Neural progenitor cell (in vitro differentiated cells): ENCODE data around the gene PRCD. TPM values are rescaled to one million over a fixed set of nuclear protein-coding genes. Genes with fewer than 3 reads are reported as not detected.
A peak's percentile ranks its signal among the peaks of the same experiment; 100 is the strongest.

Source experiments
- DNase-seq: peaks from one replicate; pipeline ENCODE4 v3.0.0-alpha.2; 2016; ENCODE audit warnings: low spot score
- H2AFZ ChIP-seq: fragments of 200-600 bp; sonication (generic); replicated peaks from 2 replicates; pipeline ENCODE4 v1.6.1; 2016; ENCODE audit warnings: antibody characterized with exemption
- H3F3A ChIP-seq: fragments of 200-600 bp; sonication (generic); 2 replicates; pipeline ENCODE4 v1.6.1; 2016; ENCODE audit warnings: antibody characterized with exemption, low read depth
- H3K27ac ChIP-seq: fragments of 200-600 bp; sonication (generic); 2 replicates; pipeline ENCODE4 v1.5.1; 2016; ENCODE audit warnings: mild to moderate bottlenecking
- H3K27me3 ChIP-seq: fragments of 200-600 bp; sonication (generic); 2 replicates; pipeline ENCODE4 v1.6.1; 2016; ENCODE audit warnings: mild to moderate bottlenecking, moderate library complexity
- H3K36me3 ChIP-seq: fragments of 200-600 bp; sonication (generic); 2 replicates; pipeline ENCODE4 v1.5.1; 2016
- H3K4me1 ChIP-seq: fragments of 200-600 bp; sonication (generic); 2 replicates; pipeline ENCODE4 v1.6.1; 2016; ENCODE audit warnings: mixed run types
- H3K4me2 ChIP-seq: fragments of 200-600 bp; sonication (generic); 2 replicates; pipeline ENCODE4 v1.6.1; 2016
- H3K4me3 ChIP-seq: fragments of 200-600 bp; sonication (generic); 2 replicates; pipeline ENCODE4 v1.5.1; 2016
- H3K79me2 ChIP-seq: fragments of 200-600 bp; sonication (generic); 2 replicates; pipeline ENCODE4 v1.6.1; 2016; ENCODE audit warnings: low read depth
- H3K9ac ChIP-seq: fragments of 200-600 bp; sonication (generic); 2 replicates; pipeline ENCODE4 v1.6.1; 2016
- H3K9me3 ChIP-seq: fragments of 200-600 bp; sonication (generic); 2 replicates; pipeline ENCODE4 v1.5.1; 2016; ENCODE audit warnings: low read depth
- H4K20me1 ChIP-seq: fragments of 200-600 bp; sonication (generic); 2 replicates; pipeline ENCODE4 v1.6.1; 2016; ENCODE audit warnings: low read depth
- H3K27ac Mint-ChIP-seq: 3 replicates; pipeline ENCODE4 v1.8.0; 2021; ENCODE audit warnings: mixed read lengths
- H3K27me3 Mint-ChIP-seq: 2 replicates; pipeline ENCODE4 v1.8.0; 2022; ENCODE audit warnings: low read depth, mild to moderate bottlenecking, inconsistent platforms, moderate library complexity, mixed read lengths; ENCODE audit not compliant: insufficient read depth
- H3K36me3 Mint-ChIP-seq: 3 replicates; pipeline ENCODE4 v1.8.0; 2021; ENCODE audit warnings: mixed read lengths
- H3K4me1 Mint-ChIP-seq: 3 replicates; pipeline ENCODE4 v1.8.0; 2021; ENCODE audit warnings: mixed read lengths
- H3K4me3 Mint-ChIP-seq: 3 replicates; pipeline ENCODE4 v1.8.0; 2021; ENCODE audit warnings: mild to moderate bottlenecking, moderate library complexity, mixed read lengths
- H3K9me3 Mint-ChIP-seq: 3 replicates; pipeline ENCODE4 v1.8.0; 2020; ENCODE audit warnings: mixed read lengths
- EZH2 ChIP-seq: fragments of 200-600 bp; sonication (generic); IDR thresholded peaks from 2 replicates; pipeline ENCODE4 v1.6.1; 2017; ENCODE audit warnings: antibody characterized with exemption, mild to moderate bottlenecking, moderate library complexity
- EZH2phosphoT487 ChIP-seq: fragments of 200-600 bp; sonication (generic); IDR thresholded peaks from 2 replicates; pipeline ENCODE4 v1.6.1; 2017; ENCODE audit warnings: antibody characterized with exemption
- total RNA-seq: library from RNA; depleted of rRNA; stranded (reverse); fragments of >200 nt; gene quantifications from 2 replicates; pipeline ENCODE4 v1.2.3, GENCODE V29; 2015; ENCODE audit warnings: low replicate concordance
- TF ChIP-seq, protein P1 (sequence below): fragments of 200-600 bp; sonication (generic); IDR thresholded peaks from 2 replicates; pipeline ENCODE4 v1.5.1; 2017; ENCODE audit warnings: antibody characterized with exemption, mild to moderate bottlenecking

PRCD gene
- total RNA-seq, 1 donor from 2014 or later: not detected

DNA sequence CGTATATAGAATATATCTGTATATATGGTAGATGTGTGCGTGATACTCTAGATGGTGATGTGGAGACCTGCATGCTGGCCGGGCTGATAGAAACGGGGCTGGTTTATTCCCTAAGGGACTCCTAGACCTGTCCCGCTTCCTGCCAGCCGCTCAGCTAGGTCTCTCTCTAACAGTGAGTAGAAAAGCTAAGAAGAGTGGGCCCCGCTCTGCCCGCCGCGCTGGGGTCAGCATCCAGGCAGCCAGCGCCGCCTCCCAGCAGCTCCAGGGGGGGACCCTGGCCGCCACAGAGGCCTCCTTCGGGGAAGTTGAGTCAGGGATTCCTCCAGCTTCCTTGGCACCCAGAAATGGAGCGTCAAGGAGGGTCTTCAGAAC, 11.7 kb upstream of the PRCD start:
- H4K20me1 ChIP-seq: no peaks in the 10 kb centered on the region
- peaks cover 9% of the 10 kb centered on the region for H3K4me1 ChIP-seq
- Mint-ChIP-seq H3K27ac (peak overlapping the region; percentile 78), H3K27me3 (peaks cover 19% of the 10 kb centered on the region), H3K4me3 (peak overlapping the region; percentile 46), H3K36me3 (no peaks in the 10 kb centered on the region), H3K9me3 (no peaks in the 10 kb centered on the region), H3K4me1 (peaks cover 39% of the 10 kb centered on the region)
- H3K27ac ChIP-seq: no peak overlapping the region
- no peak for TF ChIP-seq EZH2
- TF ChIP-seq, protein P1, sequence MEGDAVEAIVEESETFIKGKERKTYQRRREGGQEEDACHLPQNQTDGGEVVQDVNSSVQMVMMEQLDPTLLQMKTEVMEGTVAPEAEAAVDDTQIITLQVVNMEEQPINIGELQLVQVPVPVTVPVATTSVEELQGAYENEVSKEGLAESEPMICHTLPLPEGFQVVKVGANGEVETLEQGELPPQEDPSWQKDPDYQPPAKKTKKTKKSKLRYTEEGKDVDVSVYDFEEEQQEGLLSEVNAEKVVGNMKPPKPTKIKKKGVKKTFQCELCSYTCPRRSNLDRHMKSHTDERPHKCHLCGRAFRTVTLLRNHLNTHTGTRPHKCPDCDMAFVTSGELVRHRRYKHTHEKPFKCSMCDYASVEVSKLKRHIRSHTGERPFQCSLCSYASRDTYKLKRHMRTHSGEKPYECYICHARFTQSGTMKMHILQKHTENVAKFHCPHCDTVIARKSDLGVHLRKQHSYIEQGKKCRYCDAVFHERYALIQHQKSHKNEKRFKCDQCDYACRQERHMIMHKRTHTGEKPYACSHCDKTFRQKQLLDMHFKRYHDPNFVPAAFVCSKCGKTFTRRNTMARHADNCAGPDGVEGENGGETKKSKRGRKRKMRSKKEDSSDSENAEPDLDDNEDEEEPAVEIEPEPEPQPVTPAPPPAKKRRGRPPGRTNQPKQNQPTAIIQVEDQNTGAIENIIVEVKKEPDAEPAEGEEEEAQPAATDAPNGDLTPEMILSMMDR: no peak
- TF ChIP-seq EZH2phosphoT487: no peak
- peaks cover 9% of the 10 kb centered on the region for H3K27me3 ChIP-seq
- H3K36me3 ChIP-seq: no peaks in the 10 kb centered on the region
- H3K4me2 ChIP-seq: no peak overlapping the region
- H2AFZ ChIP-seq: no peak overlapping the region
- H3K9ac ChIP-seq: no peak overlapping the region
- H3K79me2 ChIP-seq: no peaks in the 10 kb centered on the region
- peaks cover 4% of the 10 kb centered on the region for H3F3A ChIP-seq
- H3K9me3 ChIP-seq: no peaks in the 10 kb centered on the region
- DNase-seq: no peak
- H3K4me3 ChIP-seq: no peak overlapping the region

DNA sequence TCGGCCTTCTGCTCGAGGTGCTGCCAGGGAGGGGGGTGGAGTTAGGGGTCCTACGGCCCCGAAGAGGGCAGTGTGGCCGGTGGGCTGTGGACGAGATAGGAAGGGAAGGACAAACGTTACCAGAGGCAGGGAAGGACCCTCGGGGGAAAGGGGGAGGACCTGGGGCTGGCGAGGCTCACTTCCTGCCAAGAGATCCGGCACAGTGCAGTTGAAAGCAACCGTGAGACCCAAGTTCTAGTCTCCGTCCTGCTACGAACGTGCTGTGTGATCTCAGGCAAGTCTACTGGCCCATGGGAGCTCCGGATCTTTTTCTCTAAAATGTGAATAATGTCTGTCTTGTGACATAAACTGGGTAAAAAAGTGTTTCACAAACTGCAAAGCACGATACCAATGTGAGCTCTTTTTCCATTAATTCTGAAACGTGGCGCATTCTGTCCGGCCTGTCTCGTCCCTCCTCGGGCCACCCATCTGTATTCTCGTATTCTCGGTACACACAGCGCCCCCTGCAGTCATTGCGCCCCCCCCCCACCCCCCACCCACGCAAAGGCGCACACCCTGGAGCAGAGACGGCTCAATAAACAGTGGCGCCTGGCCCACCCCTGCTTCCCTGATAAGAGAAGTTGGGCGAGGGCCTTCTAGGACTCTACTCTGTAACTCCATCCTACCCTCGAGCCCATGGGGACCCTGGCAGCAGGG, 11.2 kb upstream of the PRCD start:
- H3K4me1 Mint-ChIP-seq: peaks cover 37% of the 10 kb centered on the region

DNA sequence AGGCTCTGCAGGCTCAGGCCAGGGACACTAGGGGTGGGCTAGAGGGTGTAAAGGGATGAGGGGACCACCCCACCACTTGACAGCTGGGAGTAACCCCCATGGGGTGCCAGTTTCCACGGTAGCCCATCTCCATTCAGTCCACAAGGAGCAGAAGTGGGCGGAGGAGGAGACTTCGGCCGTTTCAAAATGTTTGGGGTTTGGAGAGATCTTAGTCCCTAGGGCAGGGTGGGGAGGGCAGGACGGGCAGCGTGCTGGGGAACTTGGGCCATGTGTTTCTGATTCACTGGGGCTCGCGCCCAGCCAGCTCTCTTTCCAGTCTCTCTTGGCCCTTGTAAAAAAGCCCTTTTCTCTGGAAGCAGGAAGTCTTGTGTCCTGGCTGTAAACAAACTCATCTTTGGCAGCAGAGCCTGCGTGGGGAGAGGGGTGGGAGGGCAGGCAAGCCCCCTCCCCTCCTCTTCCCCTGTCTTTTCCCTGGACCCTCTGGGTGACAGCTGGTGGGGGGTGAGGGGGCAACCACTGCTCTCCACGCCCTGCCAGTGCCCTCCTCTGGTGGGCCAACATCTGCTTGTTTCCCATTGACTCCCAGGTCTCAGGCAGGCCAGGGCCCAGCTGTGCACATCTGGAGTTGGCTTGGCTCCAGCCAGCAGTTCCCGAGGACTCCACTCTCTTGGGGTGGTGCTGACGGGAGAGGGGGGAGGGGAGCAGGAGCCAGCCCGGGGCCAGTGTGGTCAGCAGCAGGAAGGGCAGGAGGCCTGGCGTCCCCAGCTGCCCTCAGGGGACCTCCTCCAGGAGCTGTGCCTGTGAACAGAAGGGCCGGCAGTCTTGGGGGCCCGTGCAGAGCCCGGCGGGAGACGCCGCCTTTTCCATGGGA, 10.4 kb upstream of the PRCD start:
- Mint-ChIP-seq H3K9me3 (no peaks in the 10 kb centered on the region), H3K36me3 (no peaks in the 10 kb centered on the region), H3K27me3 (peaks cover 17% of the 10 kb centered on the region), H3K27ac (no peak overlapping the region), H3K4me1 (peaks cover 37% of the 10 kb centered on the region), H3K4me3 (no peak overlapping the region)
- H3K36me3 ChIP-seq: no peaks in the 10 kb centered on the region
- peaks cover 2% of the 10 kb centered on the region for H3K27me3 ChIP-seq
- H3K9me3 ChIP-seq: no peaks in the 10 kb centered on the region
- H2AFZ ChIP-seq: peak overlapping the region; percentile 28
- H3K4me2 ChIP-seq: no peak overlapping the region
- H3K4me1 ChIP-seq: peaks cover 9% of the 10 kb centered on the region
- H3F3A ChIP-seq: peaks cover 4% of the 10 kb centered on the region
- no peak overlapping the region for H3K9ac ChIP-seq
- no peaks in the 10 kb centered on the region for H4K20me1 ChIP-seq
- H3K79me2 ChIP-seq: no peaks in the 10 kb centered on the region
- H3K4me3 ChIP-seq: no peak overlapping the region
- H3K27ac ChIP-seq: no peak overlapping the region
- peak; percentile 55 for DNase-seq
- TF ChIP-seq EZH2 (no peak), EZH2phosphoT487 (no peak)
- TF ChIP-seq, protein P1: no peak

More for the DNA sequence above, 11.2 kb upstream of the PRCD start:
- no peak overlapping the region for H3K4me3 ChIP-seq
- no peak overlapping the region for H3K27ac ChIP-seq
- peaks cover 4% of the 10 kb centered on the region for H3K27me3 ChIP-seq
- no peaks in the 10 kb centered on the region for H4K20me1 ChIP-seq
- no peak for DNase-seq
- no peaks in the 10 kb centered on the region for H3K36me3 Mint-ChIP-seq
- H3K4me3 Mint-ChIP-seq: no peak overlapping the region
- peaks cover 9% of the 10 kb centered on the region for H3K4me1 ChIP-seq
- no peaks in the 10 kb centered on the region for H3K79me2 ChIP-seq
- no peak overlapping the region for H3K4me2 ChIP-seq
- H3K9me3 ChIP-seq: no peaks in the 10 kb centered on the region
- no peak overlapping the region for H2AFZ ChIP-seq
- no peak overlapping the region for H3K9ac ChIP-seq
- H3K27me3 Mint-ChIP-seq: peaks cover 17% of the 10 kb centered on the region
- H3K36me3 ChIP-seq: no peaks in the 10 kb centered on the region
- TF ChIP-seq EZH2 (no peak), EZH2phosphoT487 (no peak)
- TF ChIP-seq, protein P1: no peak
- no peak overlapping the region for H3K27ac Mint-ChIP-seq
- H3K9me3 Mint-ChIP-seq: no peaks in the 10 kb centered on the region
- H3F3A ChIP-seq: peaks cover 4% of the 10 kb centered on the region
